Ramos (cell line): ENCODE data around the gene NIPBL.

Experiments used
- in situ Hi-C: fragments of 300-500 bp; cut with MboI; formaldehyde crosslinking; loops from one replicate; pipeline ENCODE4 v1.14.3; 2022; ENCODE audit warnings: low sequenced_read_pairs; ENCODE audit not compliant: unreplicated experiment

NIPBL gene

DNA sequence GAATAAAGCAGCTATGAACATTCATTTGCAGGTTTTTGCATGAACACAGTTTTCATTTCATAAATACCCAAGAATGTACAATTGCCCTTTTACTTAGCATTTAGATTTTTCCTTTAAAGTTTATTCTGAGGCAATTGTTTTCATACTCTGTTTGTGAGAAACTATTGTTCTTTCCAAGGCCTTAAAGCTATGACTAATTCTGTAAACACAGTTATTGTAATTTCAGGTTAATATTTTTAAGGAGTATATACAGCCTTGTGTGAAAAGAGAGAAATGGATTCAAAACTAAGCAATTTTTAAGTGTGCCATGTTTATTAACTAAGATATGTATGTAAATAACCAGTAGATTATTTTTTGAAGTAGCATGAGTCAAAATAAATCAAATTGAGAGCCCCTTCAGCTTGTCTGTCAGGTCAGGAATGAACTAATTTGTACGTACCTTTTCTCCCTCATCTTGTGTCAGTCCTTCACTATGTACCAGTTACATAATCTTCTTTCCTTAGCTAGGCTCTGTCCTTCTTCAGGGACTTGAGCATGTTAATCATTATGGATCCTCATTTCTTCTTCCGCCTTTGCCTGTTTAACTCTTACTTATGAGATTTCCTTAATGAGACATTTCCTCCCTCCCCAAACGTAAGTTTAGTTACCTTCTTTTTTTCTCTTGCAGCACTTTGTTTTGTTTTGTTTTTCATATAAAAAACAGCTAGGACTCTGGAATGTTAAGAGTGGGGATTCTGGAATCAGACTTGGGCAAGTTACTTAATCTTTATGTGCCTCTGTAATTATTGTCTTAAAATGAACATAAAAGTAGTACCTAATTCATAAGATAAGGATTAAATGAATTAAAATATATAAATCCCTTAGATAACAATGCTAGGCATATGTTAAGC lies 63.6 kb downstream of the NIPBL start:
- in situ Hi-C loops = no loop called here

DNA sequence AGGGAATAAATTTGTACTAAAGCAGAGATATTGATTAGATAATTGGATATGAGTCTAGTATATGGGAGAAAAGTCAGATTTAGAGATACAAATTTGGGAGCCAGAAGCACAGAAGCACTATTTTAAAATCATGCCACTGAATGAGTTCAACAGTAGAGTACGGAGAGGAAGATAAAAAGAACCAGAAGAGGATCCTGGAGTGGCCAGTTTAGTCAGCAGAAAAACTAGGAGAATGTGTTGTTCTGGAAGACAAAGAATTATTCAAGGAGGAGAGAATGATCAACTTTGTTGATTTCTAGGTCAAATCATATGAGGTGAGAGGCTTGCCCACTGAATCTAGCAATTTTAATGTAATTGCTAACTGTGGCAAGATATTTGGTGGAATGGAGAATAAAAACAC lies 67.0 kb downstream of the NIPBL start:
- in situ Hi-C loops = no loop called here

DNA sequence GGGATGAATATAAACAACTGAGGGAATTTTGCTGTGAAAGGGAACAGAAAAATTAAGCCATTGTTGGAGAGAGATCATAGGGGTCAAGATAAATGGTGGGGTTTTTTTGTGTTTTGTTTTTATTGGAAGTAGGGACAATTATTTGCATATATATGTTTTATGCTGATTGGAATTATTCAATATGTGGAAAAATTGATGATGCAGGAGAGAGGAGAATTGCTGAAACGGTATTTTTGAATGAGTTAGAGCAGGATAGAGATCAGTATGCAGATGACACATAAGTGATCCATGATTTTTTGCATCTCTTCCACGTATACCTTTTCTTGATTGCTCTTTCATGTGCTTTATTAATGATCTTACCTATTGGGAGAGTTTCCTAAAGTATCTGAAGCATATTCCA lies 67.5 kb downstream of the NIPBL start:
- in situ Hi-C loops = no loop called here

DNA sequence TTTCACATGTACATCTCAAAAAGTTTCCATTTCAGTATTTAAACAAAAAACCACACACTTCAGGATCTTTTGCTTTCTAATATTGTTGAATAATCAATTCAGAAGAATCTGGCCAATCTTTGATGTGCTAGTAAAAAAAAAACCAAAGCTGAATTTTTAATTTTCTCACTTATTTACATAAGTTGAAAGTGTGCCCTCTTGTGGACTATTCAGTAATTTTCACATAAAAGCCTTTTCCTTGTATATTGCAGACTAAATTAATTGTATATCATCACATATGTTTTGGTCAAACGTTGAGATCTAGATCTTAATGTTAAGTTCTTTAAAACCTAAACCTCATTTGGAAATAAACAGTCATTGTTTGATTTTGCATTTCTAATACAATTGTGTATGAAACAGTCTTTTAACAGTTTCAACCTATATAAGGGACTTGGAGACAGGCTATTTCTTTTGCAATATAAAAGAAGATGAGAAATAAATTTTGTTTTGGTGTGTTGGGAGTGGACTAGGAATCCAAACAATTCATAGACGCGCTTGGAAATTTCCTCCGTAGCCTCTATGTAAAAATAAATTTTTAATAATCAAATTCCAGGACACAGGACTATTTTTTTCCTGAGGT lies 68.1 kb downstream of the NIPBL start:
- in situ Hi-C loops = no loop called here

DNA sequence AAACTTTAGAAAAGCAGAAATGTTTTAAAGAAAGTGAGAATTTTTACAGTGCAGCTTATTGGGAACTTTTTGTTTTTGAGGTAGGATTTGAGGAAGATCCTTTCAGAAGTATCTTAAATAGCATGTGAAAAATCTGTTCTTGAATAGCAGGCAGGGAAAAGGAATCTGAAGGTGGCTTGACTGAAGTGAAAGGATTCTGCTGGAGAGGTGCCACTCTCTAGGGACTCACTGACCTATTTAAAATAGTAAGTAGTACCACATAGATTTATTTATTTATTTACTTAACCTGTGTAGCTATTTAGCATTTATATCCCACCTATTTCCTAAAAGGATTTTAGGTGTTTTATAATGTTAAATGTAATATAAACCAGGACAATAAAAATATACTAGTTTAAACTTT lies 69.1 kb downstream of the NIPBL start:
- in situ Hi-C loops = no loop called here

DNA sequence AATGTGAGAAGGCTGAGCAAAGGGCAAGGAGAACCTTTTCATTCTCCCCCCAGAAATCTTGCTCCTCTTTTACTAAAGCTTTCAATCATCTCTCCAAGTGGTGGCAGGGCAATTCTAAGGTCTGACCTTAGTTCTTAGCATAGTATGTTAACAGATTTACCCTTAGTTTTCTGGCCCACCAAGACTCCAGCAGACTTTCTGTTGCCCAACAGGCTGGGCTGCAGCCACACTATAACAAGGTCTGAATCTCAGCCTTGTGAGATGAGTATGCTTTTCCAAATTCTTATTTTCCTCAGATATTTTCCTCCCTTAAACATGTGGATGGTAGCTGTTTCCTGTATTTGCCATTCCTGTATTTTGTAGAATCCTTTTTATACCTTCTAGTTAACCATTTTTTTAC lies 69.5 kb downstream of the NIPBL start:
- in situ Hi-C loops = no loop called here

DNA sequence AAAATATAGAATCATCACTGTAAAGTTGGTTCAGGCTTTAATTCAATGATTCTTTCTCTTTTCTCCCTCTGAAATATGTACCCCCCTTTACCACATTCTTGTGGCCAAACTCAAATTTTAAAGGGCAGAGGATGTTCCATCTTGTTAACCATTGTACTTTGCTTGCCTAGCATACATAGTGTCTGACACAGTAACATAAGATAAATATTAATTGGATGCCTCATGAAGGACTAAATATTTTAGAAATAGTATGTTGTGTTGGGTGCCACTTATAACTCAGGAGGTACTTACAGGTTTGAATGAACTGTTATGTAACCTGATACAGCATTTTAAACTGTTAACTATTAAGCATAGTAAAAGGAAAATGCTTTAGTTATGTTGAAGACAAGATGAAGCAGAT lies 71.5 kb downstream of the NIPBL start:
- in situ Hi-C loops = no loop called here

DNA sequence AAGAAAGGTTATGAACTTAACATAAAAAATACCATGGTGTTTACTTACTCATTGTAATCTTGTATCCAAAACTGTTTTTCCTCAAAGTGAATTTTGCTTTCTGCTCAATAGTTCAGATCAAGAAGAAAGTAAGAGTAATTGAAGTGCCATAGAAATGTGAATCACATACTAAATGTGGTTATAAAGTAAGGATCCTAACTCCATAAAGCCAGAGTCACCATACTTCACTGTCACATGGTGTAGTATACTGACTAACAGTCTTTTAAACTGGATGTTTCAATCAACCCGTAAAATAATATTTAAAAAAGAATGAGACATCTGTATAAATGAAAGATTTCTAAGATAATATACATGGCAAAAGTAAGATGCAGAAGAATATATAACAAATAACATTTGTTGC lies 72.1 kb downstream of the NIPBL start:
- in situ Hi-C loops = no loop called here

DNA sequence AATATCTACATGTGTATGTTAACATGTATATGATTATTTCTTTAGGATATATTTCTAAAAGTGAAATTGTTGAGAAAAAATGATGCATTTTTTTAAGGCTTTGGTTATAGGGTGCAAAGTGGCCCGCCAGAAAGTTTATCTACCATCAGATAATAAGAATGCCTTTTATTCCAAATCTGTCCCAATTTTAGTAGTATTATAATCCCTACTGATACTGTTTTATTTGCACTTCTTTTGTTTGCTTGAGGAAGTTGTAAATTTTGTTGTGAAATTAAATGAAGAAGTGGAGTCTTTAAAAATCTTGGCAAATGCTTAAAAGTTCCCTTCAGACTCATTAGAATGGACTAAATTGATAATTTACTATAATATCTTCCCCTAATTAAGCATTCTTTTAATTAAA lies 73.0 kb downstream of the NIPBL start:
- in situ Hi-C loops = no loop called here

DNA sequence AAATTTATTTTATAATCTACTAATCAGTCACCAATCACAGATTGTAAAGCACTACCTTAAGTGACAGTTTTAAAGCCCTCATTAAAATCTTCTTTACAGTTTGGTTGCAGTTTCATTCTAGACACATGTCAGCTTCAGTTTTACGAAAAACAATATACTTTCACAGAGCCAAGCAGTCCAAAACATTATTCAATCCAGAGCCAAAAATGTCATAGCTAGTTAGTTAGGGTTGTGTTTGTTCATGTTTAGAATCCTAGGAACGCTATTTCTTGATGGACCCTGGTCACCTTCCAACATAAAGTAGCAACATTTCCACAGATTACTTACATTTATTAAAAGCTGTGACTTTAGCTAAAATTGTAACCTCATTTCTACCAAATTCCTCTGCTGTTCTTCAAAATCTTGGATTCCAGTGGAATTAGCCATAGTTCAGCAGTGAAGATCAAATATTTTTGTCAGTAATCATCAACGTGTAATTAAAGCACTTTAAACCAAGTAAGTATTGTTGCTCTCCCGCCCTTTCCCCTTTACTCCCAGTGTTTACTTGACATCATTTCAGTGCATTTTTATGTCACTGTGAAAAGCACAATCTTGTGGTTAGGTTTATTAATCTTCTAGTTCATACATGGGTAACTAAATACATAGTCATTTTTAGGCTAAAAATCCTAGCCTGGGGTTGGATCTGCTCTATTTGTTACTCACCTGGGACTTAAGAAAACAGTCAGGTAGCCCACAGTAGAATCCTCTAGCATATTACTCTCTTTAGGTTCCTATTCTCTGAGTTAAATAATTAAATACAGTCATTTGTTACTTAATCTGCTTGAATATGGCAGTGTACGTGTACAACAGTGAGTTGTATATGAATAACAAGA lies 74.3 kb downstream of the NIPBL start:
- in situ Hi-C loops = no loop called here

DNA sequence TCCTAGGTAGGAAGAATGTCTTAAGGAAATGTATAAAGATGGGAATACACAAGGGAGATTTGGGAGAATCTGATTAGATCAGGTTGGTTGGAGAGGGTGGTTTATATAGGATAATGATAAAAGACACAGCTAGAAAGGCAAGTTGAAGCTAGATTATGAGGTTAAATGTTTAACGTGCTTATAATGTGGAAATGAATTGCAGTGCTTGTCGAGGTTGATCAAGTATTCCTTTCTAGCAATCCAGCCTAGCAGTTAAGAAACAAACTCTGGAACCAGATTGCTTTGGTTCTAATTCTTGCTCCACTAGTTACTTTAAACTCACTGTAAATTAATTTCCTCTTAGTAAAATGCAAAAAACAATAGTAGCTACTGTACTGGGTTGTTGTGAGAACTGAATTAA lies 76.5 kb downstream of the NIPBL start:
- in situ Hi-C loops = no loop called here

DNA sequence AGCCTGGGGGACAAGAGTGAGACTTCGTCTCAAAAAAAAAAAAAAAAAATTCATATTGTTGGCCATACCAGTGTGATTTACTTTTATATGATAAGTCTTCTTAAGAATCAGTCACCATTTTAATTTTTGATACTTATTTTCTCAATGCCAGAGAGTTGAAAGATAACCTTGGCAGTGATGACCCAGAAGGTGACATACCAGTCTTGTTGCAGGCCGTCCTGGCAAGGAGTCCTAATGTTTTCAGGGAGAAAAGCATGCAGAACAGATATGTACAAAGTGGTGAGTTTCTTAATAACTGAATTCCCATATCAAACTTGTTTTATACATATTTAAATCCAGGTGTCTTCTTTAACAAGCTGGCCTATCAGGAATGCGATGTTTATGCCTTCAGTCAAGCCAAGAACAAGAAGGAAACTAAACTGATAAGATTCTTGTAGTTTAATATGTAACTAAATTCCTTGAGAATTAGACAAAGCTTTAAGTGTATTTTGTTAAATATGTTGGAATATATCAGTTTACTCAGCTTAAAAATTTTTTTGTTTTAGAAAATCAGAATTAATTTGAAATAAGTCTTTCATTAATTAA lies 81.5 kb downstream of the NIPBL start:
- in situ Hi-C loops = no loop called here

DNA sequence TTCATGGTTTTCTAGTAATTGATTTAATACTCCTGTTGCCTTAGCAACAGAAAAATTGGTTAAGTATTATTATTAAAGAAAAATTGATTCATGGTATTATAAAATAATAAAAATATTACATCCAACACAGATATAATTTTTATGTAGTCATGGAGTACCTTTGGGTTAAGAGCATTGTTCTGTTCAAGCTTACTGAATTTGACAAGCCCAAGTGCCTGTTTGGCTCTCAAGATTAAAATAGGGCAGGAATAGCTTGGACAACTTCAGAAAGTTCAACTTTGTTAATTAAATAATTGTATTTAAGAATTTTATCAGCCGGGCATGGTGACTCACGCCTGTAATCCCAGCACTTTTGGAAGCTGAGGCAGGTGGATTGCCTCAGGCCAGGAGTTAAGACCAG lies 82.0 kb downstream of the NIPBL start:
- in situ Hi-C loops = no loop called here

DNA sequence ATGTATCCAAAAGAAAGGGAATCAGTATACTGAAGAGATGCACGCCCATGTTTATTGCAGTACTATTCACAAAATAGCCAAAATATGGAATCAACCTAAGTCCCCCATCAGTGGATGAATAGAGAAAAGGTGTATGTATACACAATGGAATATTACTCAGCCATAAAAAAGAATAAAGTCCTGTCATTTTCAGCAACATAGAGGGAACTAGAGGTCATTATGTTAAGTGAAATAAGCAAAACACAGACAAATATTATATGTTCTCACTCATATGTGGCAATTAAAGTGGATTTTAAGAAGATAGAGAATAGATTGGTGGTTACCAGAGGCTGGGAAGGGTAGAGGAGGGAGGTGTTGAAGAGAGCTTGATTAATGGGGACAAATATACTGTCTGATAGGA lies 88.6 kb downstream of the NIPBL start:
- in situ Hi-C loops = no loop called here

DNA sequence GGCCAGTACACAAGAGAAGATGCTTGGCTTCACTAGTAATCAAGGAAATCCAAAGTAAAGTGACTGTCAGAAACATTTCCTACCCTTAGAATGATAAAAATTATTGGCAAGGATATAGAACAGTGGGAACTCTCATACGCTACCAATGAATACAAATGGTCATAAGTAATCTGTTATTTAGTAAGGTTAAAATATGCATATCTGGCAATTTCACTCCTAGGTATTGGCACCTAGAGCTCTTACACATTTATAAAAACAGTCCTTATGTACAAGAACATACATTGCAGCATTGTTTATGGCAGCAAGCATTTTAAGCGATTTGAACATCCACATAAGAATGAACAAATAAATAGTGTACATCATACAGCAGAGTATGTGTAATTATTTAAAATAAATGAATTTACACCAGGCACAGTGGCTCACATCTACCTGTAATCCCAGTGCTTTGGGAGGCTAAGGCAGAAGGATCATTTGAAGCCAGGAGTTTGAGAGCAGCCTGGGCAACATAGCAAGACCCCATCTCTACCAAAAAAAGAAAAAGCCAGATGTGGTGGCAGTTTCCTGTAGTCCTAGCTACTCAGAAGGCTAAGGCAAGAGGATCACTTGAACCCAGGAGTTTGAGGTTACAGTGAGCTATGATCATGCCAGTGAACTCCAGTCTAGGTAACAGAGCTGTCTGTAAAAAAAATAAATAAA lies 93.3 kb downstream of the NIPBL start:
- in situ Hi-C loops = no loop called here

DNA sequence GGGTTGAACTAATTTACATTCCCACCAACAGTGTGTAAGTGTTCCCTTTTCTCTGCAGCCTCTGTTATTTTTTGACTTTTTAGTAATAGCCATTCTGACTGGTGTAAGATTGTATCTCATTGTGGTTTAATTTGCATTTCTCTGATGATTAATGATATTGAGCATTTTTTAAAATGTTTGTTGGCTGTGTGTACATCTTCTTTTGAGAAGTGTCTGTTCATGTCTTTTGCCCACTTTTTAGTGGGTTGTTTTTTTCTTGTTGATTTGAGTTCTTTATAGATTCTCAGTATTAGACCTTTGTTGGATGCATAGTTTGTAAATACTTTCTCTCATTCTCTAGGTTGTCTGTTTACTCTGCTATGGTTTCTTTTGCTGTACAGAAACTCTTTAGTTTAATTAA lies 101.6 kb downstream of the NIPBL start:
- in situ Hi-C loops = no loop called here

DNA sequence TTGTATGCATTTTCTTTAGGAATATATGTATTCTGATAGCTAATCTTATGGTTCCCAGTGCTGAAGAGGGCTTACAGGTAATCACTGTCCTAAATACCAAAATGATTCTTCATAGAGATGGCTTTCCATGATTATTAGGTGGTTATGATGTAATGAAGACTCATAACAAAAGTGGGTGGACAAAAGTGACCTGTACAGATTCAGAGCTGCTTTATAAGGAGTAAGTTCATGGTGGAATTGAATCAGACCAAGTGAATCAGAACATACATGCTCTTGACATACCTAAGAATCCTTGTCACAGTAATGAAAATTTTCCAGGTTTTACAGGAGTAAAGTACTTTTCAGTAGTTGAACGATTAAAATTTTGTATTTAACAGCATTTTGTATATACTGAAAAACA lies 105.6 kb downstream of the NIPBL start:
- in situ Hi-C loops = no loop called here

DNA sequence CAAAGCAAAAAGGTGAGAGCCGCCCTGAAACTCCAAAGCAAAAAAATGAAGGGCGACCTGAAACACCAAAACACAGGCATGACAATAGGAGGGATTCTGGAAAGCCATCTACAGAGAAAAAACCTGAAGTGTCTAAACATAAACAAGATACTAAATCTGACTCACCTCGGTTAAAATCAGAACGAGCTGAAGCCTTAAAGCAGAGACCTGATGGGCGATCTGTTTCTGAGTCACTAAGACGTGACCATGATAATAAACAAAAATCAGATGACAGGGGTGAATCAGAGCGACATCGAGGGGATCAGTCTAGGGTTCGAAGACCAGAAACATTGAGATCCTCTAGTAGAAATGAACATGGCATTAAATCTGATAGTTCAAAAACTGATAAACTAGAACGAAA lies 108.8 kb downstream of the NIPBL start:
- in situ Hi-C loops = no loop called here

DNA sequence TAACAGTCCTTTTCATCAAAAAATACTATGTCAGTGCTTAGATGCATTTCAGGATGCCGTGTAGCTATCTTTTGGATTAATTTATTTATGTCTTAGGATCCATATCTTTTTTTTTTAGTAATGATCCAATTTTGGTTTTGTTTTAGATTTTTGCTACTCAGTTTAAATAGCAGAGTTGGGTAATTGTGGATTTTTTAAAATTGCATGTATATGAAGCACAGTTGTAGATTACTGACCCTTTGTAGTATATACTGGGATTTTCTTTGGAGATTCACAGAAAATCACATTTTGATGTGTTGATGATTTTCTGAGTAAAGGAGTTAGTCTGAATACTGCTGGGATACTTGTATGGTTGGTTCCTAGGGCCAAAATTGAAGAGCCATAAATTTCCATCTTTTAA lies 111.8 kb downstream of the NIPBL start:
- in situ Hi-C loops = no loop called here

DNA sequence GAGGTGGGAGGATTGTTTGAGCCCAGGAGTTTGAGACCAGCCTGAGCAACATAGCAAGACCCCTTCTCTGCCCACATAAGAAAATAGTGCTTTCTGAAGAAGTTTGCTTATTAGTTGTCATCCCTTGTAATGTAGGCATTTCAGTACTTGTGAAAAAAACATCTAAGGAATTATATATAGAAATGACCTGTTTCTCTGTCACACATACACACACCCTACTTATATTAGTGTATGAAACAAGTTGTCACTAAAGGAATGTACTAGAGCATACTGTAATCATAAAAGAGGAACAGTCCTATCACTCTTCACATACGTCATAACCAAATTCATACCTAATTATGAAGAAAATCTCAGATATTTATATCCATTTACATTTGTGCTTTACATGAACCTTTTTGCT lies 122.0 kb downstream of the NIPBL start:
- in situ Hi-C loops = no loop called here
